Panc1 (cell line): Measurements from ENCODE around the gene GRIK3.

Source experiments
- CTCF ChIP-seq: fragments of 450-650 bp; IDR thresholded peaks from 2 replicates; pipeline ENCODE4 v1.5.1; 2017; ENCODE audit warnings: mild to moderate bottlenecking
- POLR2AphosphoS5 ChIP-seq: IDR thresholded peaks from 2 replicates; pipeline ENCODE4 v1.6.1; 2012; ENCODE audit warnings: mild to moderate bottlenecking, low read depth, low read length, moderate library complexity
- TCF7L2 ChIP-seq: IDR thresholded peaks from 2 replicates; pipeline ENCODE4 v1.6.1; 2011; ENCODE audit warnings: mild to moderate bottlenecking, low read depth, low read length, inconsistent platforms
- TF ChIP-seq, protein P1 (sequence below), 2 experiments: IDR thresholded peaks; 2 replicates each; pipeline ENCODE4 v1.6.1; 2011 to 2012; ENCODE audit warnings: low read depth in 2 of 2, control low read depth in 1 of 2, low read length in 1 of 2, mild to moderate bottlenecking in 1 of 2, moderate library complexity in 1 of 2; ENCODE audit not compliant: insufficient read depth in 1 of 2

GRCh38 chr1:36986241-36986985 lies 47.9 kb downstream of the GRIK3 start:
- no peak for TF ChIP-seq POLR2AphosphoS5
- TF ChIP-seq CTCF = no peak
- TF ChIP-seq TCF7L2 = no peak
- TF ChIP-seq, protein P1, sequence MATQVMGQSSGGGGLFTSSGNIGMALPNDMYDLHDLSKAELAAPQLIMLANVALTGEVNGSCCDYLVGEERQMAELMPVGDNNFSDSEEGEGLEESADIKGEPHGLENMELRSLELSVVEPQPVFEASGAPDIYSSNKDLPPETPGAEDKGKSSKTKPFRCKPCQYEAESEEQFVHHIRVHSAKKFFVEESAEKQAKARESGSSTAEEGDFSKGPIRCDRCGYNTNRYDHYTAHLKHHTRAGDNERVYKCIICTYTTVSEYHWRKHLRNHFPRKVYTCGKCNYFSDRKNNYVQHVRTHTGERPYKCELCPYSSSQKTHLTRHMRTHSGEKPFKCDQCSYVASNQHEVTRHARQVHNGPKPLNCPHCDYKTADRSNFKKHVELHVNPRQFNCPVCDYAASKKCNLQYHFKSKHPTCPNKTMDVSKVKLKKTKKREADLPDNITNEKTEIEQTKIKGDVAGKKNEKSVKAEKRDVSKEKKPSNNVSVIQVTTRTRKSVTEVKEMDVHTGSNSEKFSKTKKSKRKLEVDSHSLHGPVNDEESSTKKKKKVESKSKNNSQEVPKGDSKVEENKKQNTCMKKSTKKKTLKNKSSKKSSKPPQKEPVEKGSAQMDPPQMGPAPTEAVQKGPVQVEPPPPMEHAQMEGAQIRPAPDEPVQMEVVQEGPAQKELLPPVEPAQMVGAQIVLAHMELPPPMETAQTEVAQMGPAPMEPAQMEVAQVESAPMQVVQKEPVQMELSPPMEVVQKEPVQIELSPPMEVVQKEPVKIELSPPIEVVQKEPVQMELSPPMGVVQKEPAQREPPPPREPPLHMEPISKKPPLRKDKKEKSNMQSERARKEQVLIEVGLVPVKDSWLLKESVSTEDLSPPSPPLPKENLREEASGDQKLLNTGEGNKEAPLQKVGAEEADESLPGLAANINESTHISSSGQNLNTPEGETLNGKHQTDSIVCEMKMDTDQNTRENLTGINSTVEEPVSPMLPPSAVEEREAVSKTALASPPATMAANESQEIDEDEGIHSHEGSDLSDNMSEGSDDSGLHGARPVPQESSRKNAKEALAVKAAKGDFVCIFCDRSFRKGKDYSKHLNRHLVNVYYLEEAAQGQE (IDR thresholded peaks at IDR 0.05; ENCODE audit: insufficient read depth in 1 of 2, low read depth in 2 of 2, low read length in 1 of 2) = no peak
